ENCODE results near the gene FRMD5. TPM values are rescaled to one million over a fixed set of nuclear protein-coding genes. Genes with fewer than 3 reads are reported as not detected.

The FRMD5 gene
- total RNA-seq, 1 experiment from 2014 or later = 3.9 TPM

GRCh38 chr15:44188795-44189194 lies 6.3 kb downstream of the FRMD5 start:
- Mint-ChIP-seq H3K4me1 (peaks cover 19 to 23% of the 10 kb centered on the region in 2 experiments), H3K36me3 (ENCODE audit: insufficient read depth in 1 of 3, low read depth in 3 of 3) (no peaks in the 10 kb centered on the region), H3K27ac (peak overlapping the region in 2 of 3 experiments; percentile 14 to 78; a peak in 2 of 7 replicates), H3K4me3 (no peak overlapping the region), H3K9me3 (no peaks in the 10 kb centered on the region), H3K27me3 (ENCODE audit: low read depth) (peaks cover 8% of the 10 kb centered on the region)
- H2BK120ac ChIP-seq (ENCODE audit: low read depth, low read length, poor library complexity, severe bottlenecking) = no peak overlapping the region
- no peaks in the 10 kb centered on the region for H3K4me1 ChIP-seq (ENCODE audit: insufficient read depth, low read length)
- no peak overlapping the region for H3K4me2 ChIP-seq (ENCODE audit: insufficient read depth, insufficient read length, low read length)
- H4K5ac ChIP-seq (ENCODE audit: insufficient read length, low read depth, low read length) = no peak overlapping the region
- no peak for DNase-seq
- H2BK20ac ChIP-seq (ENCODE audit: low read depth, low read length, poor library complexity, severe bottlenecking) = no peak overlapping the region
- no CpG with 5 or more reads among the region's 4 CpGs for WGBS (ENCODE audit: extremely low coverage, insufficient read length, low lambda C conversion rate)
- H3K9me3 ChIP-seq (ENCODE audit: control insufficient read depth, low read depth, low read length) = no peaks in the 10 kb centered on the region
- peaks cover 2% of the 10 kb centered on the region for H3K79me1 ChIP-seq (ENCODE audit: insufficient read depth, low read depth, low read length, poor library complexity, severe bottlenecking)
- H2AFZ ChIP-seq (ENCODE audit: low read length) = no peak overlapping the region
- H3K23ac ChIP-seq (ENCODE audit: insufficient read length, low read depth, low read length) = no peak overlapping the region
- no peak overlapping the region for H3K9ac ChIP-seq (ENCODE audit: extremely low read depth, insufficient read length, low read length)
- no peak for TF ChIP-seq CTCF (conservative IDR thresholded peaks at IDR 0.05)
- no peaks in the 10 kb centered on the region for H4K20me1 ChIP-seq (ENCODE audit: control insufficient read depth, insufficient read depth, insufficient read length)
- H2BK15ac ChIP-seq (ENCODE audit: low read depth, low read length) = no peak overlapping the region
- no peak overlapping the region for H2BK5ac ChIP-seq (ENCODE audit: insufficient read length, low read length)
- H2AK5ac ChIP-seq (ENCODE audit: insufficient read length, low read length) = no peak overlapping the region
- no peaks in the 10 kb centered on the region; the same call in none of the 2 replicates for H3K79me2 ChIP-seq (ENCODE audit: insufficient read depth, low read length)
- no peak overlapping the region for H4K91ac ChIP-seq (ENCODE audit: insufficient read length, low read depth, low read length)
- no peak overlapping the region for H3K14ac ChIP-seq (ENCODE audit: insufficient read depth, low read length)
- H3T11ph ChIP-seq (ENCODE audit: low read length) = no peak overlapping the region
- H3K4ac ChIP-seq (ENCODE audit: low read depth, low read length) = no peak overlapping the region
- H3K56ac ChIP-seq (ENCODE audit: insufficient read length, low read depth, low read length) = no peak overlapping the region
- H3K27me3 ChIP-seq (ENCODE audit: insufficient read depth, low read length) = no peaks in the 10 kb centered on the region
- no peak overlapping the region for H3K18ac ChIP-seq (ENCODE audit: insufficient read length, low read depth, low read length)
- no peak overlapping the region for H4K8ac ChIP-seq (replicated peaks; ENCODE audit: insufficient read length, low read depth, low read length)
- H3K23me2 ChIP-seq (ENCODE audit: insufficient read length, low read depth, low read length, poor library complexity, severe bottlenecking) = peaks cover 4% of the 10 kb centered on the region
- H3K27ac ChIP-seq (ENCODE audit: insufficient read length, low read depth, low read length) = no peak overlapping the region
- H2BK12ac ChIP-seq (ENCODE audit: insufficient read length, low read depth, low read length) = no peak overlapping the region
